GM12891 (cell line): ENCODE measurements around the gene AFF3.
"Not testable (repeated sequence)": the region's sequence is repeated elsewhere in the genome, so short reads cannot be mapped to it uniquely, and the experiment has no call there.

Experiments used
- DNase-seq: peaks from one replicate; pipeline ENCODE4 v3.0.0; 2011; ENCODE audit warnings: low spot score; ENCODE audit not compliant: insufficient read length
- FAIRE-seq: peaks from 2 replicates; lab custom pipeline; 2011; peaks lifted over from hg19 to GRCh38; lab: Jason Lieb, UNC
- PAX5 ChIP-seq: IDR thresholded peaks from 2 replicates; pipeline ENCODE4 v1.6.1; 2011; ENCODE audit warnings: low read length, moderate library complexity, mild to moderate bottlenecking; ENCODE audit not compliant: insufficient read depth, severe bottlenecking
- POLR2A ChIP-seq: IDR thresholded peaks from 2 replicates; pipeline ENCODE4 v1.6.1; 2011; ENCODE audit warnings: low read depth, low read length, control low read depth
- POLR2AphosphoS5 ChIP-seq: IDR thresholded peaks from 2 replicates; pipeline ENCODE4 v1.6.1; 2011; ENCODE audit warnings: low read depth, low read length, control low read depth
- POU2F2 ChIP-seq: IDR thresholded peaks from 2 replicates; pipeline ENCODE4 v1.6.1; 2011; ENCODE audit warnings: low read depth, mild to moderate bottlenecking, control low read depth, low read length, moderate library complexity
- SPI1 ChIP-seq: IDR thresholded peaks from 2 replicates; pipeline ENCODE4 v1.6.1; 2011; ENCODE audit warnings: low read depth, low read length, control low read depth
- TAF1 ChIP-seq: IDR thresholded peaks from 2 replicates; pipeline ENCODE4 v1.6.1; 2011; ENCODE audit warnings: low read depth, low read length, control low read depth

AFF3 gene

DNA sequence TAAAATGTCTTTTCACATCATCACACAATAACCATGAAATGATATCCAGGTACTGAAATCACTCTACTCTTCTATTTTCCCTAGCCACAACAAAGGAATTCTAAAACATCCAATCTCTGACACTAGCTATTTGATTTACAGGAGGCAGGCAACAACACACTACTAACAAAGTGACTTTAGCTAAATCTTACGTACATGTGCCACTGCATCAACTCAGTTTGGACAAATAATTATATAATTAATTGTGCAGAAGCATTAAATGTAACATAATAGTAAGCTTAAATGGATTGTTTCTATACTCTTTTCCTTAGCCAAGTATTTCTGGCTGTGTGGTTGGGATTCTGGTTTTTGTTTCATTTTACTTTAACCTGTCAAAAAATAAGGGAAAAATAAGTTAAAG is 192.4 kb downstream of the AFF3 start:
- DNase-seq: no peak

DNA sequence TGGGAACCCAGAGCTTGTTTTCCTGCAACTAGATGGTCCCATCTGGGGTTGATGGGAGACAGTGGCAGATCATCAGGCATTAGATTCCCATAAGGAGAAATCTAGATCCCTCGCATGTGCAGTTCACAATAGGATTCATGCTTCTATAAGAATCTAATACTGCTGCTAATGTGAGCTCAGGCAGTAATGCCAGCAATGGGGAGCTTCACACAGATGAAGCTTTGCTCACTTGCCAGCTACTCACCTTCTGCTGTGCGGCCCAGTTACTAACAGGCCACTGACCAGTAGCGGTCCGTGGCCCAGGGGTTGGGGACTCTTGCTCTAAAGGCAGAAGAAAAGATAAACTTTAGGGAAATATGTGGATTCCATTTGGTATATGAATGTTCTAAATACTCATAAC is 192.9 kb downstream of the AFF3 start:
- TF ChIP-seq TAF1: no peak
- no peak for TF ChIP-seq PAX5
- TF ChIP-seq POLR2AphosphoS5: no peak
- no peak for TF ChIP-seq POLR2A
- no peak for TF ChIP-seq POU2F2
- TF ChIP-seq SPI1: no peak
- no peak for DNase-seq

More for the DNA sequence above, 192.4 kb downstream of the AFF3 start:
- TF ChIP-seq SPI1 (no peak), TAF1 (no peak), POLR2A (no peak), PAX5 (no peak), POU2F2 (no peak), POLR2AphosphoS5 (no peak)
- FAIRE-seq: no peak

DNA sequence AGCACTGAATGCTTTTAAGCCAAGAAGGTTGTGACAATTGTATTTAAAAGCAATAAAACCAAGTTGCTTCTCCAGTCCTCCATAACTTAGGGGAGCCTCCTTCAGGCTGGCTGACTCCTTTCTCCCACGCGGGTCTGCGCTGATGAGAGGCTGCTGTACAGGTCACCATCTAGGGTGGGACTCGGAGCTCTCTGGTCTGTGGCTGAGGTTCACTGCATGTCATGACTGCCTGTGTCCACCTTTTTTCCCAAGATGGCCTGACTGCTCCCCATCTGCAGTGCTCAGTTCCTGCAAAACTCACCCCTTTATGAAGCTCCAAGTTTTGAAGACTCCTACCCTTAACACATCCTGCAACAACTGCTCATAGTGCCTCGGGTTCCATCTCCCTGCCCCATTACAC is 194.4 kb downstream of the AFF3 start:
- FAIRE-seq (no peak), DNase-seq (no peak)
- TF ChIP-seq SPI1: no peak
- no peak for TF ChIP-seq POLR2A
- no peak for TF ChIP-seq PAX5
- no peak for TF ChIP-seq POU2F2
- no peak for TF ChIP-seq TAF1
- no peak for TF ChIP-seq POLR2AphosphoS5

More for the DNA sequence above, 192.9 kb downstream of the AFF3 start:
- FAIRE-seq: no peak

DNA sequence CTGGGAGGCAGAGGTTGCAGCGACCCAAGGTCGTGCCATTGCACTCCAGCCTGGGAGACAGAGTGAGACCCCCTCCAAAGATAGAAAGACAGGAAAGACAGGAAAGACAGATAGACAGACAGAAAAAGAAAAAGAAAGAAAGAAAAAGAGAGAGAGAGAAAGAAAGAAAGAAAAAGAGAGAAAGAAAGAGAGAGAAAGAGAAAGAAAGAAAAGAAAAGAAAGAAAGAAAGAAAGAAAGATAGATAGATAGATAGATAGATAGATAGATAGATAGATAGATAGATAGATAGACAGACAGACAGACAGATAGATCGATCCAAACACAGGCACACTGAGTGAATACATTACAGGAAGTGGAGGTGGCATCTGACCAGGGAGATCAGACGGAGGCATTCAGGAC is 195.0 kb downstream of the AFF3 start:
- not testable (repeated sequence) for FAIRE-seq, DNase-seq

DNA sequence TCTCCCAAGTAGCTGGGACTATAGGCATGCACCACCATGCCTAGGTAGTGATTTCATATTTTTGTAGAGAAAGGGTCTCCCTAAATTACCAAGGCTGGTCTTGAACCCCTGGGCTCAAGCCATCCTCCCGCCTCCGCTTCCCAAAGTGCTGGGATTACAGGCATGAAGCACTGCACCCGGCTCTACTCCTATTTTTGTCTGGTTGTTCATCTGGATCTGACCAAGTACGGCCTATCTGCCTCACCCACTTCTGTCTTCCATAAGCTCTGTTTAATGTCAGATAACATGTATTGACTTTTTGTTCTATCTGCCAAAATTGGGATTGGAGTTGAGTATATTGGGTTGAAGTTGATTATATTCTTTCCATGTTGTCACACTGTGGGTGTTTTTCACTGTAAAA is 198.4 kb downstream of the AFF3 start:
- TF ChIP-seq PAX5 (no peak), POLR2AphosphoS5 (no peak)
- no peak for DNase-seq
- FAIRE-seq: no peak

DNA sequence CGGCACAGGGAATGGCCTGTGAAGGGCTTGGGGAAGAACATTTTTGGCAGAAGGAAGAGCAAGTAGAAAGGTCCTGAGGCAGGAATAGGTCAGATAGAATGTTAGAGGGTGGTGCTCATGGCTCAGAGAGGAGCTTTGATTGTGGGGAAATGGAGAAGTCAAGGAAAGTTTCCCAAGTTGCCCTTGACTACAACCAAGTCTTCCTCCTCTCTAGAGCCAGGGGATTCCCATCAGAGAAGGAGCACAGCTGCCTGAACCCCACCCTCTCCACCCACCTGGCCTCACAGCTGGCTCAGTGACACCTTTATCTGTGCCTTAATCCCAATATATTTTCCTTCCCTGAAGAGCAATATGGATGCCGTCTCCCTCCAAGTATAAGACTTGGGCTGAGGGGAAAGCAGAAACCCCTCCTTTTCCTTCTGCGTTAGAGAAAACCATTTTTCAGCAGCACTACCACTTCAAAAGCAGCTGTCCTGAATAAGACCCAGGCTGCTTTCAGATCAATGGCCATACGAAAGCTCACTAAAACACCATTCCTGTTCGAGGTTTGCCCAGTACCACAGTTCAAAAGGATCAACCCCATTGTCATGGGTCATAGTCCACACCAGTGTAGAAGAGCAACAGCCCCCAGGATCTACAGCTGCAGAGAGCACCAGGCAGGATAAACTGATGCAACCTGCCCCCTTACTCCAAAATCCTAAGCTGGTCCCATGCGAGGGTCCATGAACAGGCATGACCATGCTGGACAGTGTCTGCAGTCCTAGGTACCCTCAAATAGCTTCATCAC is 199.6 kb downstream of the AFF3 start:
- DNase-seq: no peak
- no peak for FAIRE-seq
- TF ChIP-seq POLR2AphosphoS5 (no peak), POLR2A (no peak), POU2F2 (no peak)

DNA sequence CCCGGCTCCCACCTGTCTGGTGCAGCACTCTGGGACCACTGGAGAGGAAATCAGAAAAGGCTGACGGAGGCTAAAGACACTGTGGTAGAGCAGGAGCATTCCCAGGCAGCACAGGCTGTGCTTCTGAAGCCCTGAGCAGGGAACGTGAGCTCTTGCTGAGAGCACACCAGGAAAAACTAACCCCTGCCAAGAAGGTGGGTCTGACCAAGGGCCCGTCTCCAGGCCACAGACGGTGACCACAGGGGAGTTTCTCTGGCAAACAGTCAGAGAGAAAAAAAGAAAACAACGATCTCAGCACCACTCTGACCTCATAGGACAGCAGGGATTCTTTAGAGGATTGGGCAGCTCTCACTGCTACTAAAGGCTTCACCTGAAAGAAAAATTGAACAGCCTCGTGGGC is 201.4 kb downstream of the AFF3 start:
- no peak for FAIRE-seq

DNA sequence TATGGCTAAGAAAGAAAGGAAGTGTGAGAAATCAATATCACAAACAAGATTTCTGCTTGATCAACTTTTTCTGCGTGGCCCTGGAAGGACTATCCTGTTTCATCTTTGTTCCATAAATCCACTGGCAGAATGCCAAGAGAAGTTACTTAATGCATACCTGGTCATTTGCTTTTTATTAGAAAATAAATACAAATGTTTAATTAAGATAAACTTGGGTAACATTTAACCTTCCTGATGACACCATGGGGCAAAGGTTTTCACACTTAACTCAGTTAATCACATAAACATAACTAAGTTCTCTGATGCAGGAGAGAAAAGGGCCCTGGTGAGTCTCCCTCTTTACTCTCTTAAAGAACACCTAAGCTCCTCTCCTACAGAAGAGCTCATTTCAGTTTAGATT is 203.3 kb downstream of the AFF3 start:
- TF ChIP-seq TAF1 (no peak), POU2F2 (no peak), SPI1 (no peak), PAX5 (no peak), POLR2A (no peak), POLR2AphosphoS5 (no peak)
- FAIRE-seq: no peak
- DNase-seq: no peak

More for the DNA sequence above, 201.4 kb downstream of the AFF3 start:
- TF ChIP-seq SPI1: no peak
- TF ChIP-seq POU2F2: no peak
- no peak for TF ChIP-seq PAX5
- no peak for TF ChIP-seq POLR2A
- TF ChIP-seq POLR2AphosphoS5: no peak
- no peak for TF ChIP-seq TAF1
- DNase-seq: no peak

DNA sequence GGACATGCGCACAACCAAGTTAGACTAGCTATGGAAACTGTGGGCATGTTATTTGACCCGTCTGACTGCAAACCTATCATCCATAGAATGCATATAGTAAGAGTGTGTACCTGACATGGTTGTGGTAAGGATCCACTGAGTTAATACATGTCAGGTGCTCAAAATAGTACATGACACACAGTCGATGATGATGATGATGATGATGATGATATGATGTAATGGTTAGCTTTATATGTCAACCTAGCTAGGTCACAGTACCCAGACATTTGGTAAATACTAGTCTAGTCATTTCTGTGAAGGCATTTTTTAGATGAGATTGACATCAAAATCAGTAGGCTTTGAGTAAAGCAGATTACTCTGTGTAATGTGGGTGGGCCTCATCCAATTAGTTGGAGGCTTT is 204.1 kb downstream of the AFF3 start:
- DNase-seq (no peak), FAIRE-seq (no peak)
- TF ChIP-seq POU2F2: no peak
- no peak for TF ChIP-seq TAF1
- no peak for TF ChIP-seq POLR2AphosphoS5

DNA sequence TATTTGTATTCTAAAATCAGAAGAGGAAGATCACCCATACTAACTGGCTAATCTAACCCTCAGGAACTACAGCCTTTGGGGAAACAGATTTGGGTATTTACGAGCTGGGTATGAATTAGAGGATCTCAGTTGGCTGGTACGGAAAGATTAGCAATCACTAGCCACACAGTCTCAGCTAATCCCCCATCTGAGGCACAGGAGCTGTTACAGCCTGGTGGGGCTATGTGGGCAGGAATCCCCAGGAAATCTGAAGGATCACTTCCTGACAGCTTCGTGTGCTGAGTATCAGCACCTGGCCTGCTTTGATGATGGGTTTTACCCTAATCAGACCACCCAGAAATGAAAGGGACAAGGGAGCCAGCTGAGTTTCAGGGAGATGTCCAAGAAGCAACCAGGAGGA is 206.3 kb downstream of the AFF3 start:
- no peak for FAIRE-seq
- no peak for DNase-seq
- TF ChIP-seq SPI1 (no peak), POU2F2 (no peak), POLR2AphosphoS5 (no peak), POLR2A (no peak), TAF1 (no peak), PAX5 (no peak)

DNA sequence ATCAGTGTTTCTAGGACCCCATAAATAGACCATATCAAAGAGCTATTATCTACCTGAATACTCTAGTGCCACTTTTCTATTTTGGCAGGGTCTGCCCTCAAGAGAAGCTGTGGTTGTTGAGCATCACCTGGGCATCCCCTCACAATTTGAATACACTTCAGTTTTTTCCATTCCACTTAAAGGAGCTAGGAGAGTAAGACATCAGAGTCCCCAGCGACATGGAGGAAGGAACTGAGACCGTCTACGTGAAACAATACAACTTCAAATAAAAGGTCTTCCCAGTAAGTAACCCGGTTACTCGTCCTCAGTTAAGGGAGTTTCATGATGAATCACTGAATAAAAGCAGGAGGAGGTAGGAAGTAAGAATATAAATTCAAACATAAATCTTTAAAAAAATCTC is 206.7 kb downstream of the AFF3 start:
- TF ChIP-seq SPI1 (0 out of 2 replicates have a peak, but pooled peaks have one; percentile 17), PAX5 (no peak), TAF1 (no peak)
- FAIRE-seq (no peak), DNase-seq (no peak)
